Inflammatory macrophage treated with lipopolysaccharide for 4 hours (primary cell): ENCODE data around the gene MYCBP2.
"Not testable (repeated sequence)": the region's sequence is repeated elsewhere in the genome, so short reads cannot be mapped to it uniquely, and the experiment has no call there.

ENCODE experiments used
- DNase-seq: peaks from one replicate; pipeline ENCODE4 v3.0.0-alpha.2; 2020

Gene MYCBP2

DNA sequence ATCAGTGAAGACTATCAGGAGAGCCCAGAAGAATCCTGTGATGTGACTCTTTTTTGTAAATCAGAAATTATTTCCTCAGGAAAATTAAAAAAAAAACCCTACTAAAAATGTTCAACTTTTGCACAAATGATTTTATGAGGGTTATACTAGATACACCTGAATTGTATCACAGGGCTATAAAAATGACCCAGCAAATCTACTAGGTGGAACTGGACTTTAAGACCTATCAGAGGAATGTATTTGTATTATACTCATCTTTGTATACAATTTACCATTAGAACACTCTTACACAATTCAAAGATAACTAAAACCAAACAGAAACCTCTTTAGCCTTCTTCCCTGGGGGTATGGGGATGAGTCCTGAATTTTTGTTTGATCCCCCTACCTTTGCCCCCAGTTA is 307.1 kb downstream of the MYCBP2 start:
- DNase-seq: no peak

GRCh38 chr13:77016888-77017623 is 309.8 kb downstream of the MYCBP2 start:
- peak; percentile 84 for DNase-seq

DNA sequence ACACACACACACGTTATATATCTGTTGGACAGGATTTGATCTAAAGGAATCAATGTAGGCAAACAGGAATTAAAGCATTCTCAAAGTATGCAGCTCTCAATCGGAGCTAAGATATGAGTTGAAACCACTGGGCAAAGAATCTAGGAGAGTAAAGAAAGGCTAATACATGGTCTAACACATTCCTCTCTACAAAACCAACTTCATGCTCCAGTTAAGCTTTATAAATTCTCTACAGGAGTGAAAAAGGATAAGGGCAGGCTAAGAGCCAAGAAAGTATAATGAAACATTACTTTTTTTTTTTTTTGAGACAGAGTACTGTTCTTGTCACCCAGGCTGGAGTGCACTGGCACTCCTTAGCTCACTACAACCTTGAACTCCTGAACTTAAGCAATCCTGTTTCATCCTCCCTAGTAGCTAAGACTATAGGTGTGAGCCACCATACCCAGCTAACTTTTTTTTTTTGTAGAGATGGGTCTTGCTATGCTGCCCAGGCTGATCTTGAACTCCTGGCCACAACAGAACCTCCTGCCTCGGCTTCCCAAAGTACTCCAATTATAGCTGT is 310.6 kb downstream of the MYCBP2 start:
- DNase-seq: no peak

DNA sequence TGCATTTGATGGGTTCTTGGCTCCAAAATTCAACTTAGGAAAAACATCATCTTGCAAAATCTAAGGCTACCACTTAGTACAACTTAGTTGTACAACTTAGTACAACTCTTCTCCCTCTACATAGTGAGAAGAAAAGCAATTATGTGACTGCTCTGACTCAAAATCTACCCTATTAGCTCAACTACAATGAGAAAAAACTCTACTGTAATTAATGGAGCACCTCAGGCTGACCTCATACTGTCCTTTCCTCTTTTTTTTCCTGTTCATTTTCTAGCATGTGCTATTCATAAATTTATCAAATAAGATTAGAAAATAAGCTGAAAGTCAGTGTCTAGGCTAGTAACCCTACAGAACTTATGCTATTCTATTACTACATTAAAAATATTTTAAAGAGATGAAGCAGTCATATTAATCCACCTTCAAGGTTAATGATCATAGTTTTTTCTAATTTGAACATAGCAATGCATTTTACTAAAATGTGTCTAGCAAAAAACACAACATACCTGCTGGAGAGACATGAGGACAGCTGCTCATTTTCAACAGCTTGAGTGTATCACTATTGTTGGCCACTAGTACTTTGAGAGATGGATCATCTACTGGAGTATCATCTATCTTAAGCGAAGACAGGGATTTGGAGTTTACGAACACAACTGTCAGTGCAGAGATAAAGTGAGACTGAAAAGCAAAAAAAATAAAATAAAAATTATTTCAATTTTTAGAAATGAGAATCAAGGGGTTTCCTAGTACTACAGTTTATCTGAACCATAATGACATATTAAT is 311.8 kb downstream of the MYCBP2 start:
- no peak for DNase-seq

DNA sequence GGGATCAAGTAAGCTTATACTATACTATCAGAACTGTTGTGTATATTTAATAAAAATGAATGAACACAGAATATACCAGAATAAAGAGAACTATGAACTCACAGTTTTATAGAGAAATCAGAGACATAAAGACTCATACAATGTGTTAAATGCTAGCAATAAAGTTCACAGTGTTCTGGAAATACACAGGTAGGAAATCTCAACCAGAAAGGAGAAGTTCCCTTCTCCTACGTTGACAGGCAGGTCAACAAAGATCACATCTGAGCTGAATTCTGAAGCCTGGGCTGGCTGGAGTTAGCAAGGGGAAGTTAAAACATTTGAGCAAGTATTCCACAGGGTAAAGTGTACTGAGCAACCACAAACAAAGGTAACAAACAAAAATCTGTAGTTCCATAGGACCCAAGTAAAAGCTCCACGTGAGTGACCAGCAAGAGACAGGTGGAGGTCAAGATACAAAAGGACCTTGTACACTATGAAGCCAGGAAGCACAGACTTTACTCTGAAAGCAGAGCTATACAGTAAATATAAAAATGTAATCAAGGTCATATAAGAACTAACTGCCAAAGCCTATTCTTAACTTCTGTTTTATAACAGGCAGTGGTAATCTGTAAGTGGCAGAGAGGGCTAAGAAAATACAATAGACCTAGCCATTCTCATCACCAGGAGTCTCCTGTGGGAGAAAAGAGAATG is 312.9 kb downstream of the MYCBP2 start:
- no peak for DNase-seq

DNA sequence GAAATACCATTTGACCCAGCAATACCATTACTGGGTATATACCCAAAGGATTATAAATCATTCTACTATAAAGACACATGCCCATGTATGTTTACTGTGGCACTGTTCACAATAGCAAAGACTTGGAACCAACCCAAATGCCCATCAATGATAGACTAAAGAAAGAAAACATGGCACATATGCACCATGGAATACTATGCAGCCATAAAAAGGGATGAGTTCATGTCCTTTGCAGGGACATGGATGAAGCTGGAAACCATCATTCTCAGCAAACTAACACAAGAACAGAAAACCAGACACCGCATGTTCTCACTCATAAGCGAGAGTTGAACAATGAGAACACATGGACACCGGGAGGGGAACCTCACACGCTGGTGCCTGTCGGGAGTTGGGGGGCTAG is 317.2 kb downstream of the MYCBP2 start:
- not testable (repeated sequence) for DNase-seq

DNA sequence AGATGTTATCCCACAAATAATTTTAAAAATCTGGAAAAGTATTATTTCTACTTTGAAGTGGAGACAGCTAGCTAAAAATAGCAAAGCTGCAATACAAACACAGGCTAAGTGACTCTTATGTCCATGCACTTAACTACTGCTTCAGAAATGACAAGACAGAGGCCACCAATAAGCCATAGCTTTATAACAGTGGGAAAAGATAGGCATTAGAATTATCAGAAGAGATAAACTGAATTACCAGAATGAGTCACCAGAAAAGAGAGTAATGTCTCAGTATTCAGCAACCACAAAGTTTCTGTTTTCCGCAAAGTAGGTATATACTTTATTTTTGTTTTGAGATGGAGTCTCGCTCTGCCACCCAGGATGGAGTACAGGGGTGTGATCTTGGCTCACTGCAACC is 317.9 kb downstream of the MYCBP2 start:
- no peak for DNase-seq

DNA sequence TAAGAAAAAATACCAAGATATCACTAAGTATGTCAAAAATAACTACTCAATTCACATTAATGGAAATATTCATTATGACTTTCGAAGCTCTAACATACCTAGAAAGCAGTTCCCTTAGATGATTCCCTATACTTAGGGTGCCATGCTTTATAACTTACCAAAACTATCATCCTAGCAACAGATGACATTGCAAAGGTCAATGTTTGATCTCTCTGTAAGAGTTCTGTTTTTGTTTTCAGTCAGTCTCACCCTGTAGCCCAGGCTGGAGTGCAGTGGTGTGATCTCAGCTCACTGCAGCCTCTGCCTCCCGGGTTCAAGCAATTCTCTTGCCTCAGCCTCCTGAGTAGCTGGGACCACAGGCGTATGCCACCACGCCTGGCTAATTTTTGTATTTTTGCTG is 318.6 kb downstream of the MYCBP2 start:
- not testable (repeated sequence) for DNase-seq

DNA sequence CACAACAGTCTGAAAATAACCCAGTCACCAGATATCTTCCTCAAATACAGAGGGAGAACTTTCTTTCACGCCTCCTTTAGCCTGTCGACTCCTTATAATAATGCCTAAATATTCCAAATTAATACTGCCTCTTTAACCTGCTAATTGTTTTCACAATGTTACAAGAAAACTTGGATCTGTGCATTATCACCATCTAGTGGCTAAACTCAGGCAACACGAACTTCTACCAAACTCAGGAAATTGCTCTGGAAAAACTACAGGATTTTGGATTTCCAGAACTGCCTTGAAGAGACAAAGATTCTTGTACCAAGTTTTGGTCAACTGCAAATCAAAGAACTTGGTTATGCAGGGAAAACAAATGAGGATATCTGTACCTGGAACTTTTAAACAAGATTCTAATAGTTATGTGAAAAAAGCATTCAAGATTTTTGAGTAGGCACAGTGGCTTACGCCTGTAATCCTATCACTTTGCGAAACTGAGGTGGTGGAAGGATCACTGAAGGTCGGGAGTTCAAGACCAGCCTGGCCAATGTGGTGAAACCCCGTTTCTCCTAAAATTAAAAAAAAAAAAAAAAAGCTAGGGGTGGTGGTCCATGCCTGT is 324.2 kb downstream of the MYCBP2 start:
- peak; percentile 25 for DNase-seq

- no peak for DNase-seq
Measured at GRCh38 chr13:77001963-77002587, 324.8 kb downstream of the MYCBP2 start.

DNA sequence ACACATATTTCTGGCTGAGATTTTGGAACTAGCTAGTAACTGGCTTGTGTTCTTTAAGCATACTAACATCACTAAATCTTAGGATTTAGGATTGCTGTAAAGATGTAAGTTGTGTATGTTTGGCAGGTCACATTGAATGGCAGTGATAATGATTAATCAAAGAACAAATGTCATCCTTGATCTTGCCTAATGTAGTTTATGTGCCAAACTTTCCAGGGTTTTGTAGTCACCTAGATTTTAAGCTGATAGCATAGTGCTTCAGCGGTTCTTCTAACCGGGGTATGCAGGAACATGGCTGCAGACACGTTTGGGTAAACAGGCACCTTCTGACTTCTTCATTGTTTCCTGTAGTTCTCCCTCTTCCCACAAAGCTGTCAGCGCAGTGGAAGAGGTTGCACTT is 325.4 kb downstream of the MYCBP2 start:
- DNase-seq: no peak

GRCh38 chr13:77000475-77000874 is 326.4 kb downstream of the MYCBP2 start:
- DNase-seq: no peak
